HepG2 (cell line): ENCODE data around the gene HYAL1. TPM values are rescaled to one million over a fixed set of nuclear protein-coding genes. Genes with fewer than 3 reads are reported as not detected.
A peak's percentile ranks its signal among the peaks of the same experiment; 100 is the strongest.

ENCODE experiments used
- CCDC6 ChIP-seq: sonication (generic); formaldehyde crosslinking; IDR thresholded peaks from 2 replicates; pipeline ENCODE4 v1.8.1; 2022; ENCODE audit warnings: mild to moderate bottlenecking, missing genetic modification reagents, moderate library complexity
- DZIP1 ChIP-seq: sonication (generic); formaldehyde crosslinking; IDR thresholded peaks from 2 replicates; pipeline ENCODE4 v1.5.0; 2020; ENCODE audit warnings: mild to moderate bottlenecking, missing genetic modification reagents
- KAT8 ChIP-seq: IDR thresholded peaks from 2 replicates; pipeline ENCODE4 v1.6.1; 2016; ENCODE audit warnings: missing genetic modification reagents, missing compliant biosample characterization
- MTERF4 ChIP-seq: sonication (generic); formaldehyde crosslinking; IDR thresholded peaks from 2 replicates; pipeline ENCODE4 v1.8.0; 2023; ENCODE audit warnings: mild to moderate bottlenecking, missing genetic modification reagents
- NRL ChIP-seq: sonication (generic); formaldehyde crosslinking; IDR thresholded peaks from 2 replicates; pipeline ENCODE4 v1.5.0; 2020; ENCODE audit warnings: missing genetic modification reagents, mild to moderate bottlenecking, moderate library complexity, borderline replicate concordance
- POLR2A ChIP-seq, 2 experiments: IDR thresholded peaks; 2 replicates each; pipeline ENCODE4 v1.6.1; 2011; ENCODE audit warnings: low read depth in 2 of 2, low read length in 2 of 2, mild to moderate bottlenecking in 1 of 2, moderate library complexity in 1 of 2; ENCODE audit not compliant: insufficient read depth in 1 of 2
- RBFOX2 ChIP-seq: fragments of 200-400 bp; formaldehyde crosslinking; IDR thresholded peaks from 2 replicates; pipeline ENCODE4 v1.6.1; 2017; ENCODE audit warnings: low read depth, mild to moderate bottlenecking, low read length
- SMARCE1 ChIP-seq: fragments of 450-650 bp; IDR thresholded peaks from 2 replicates; pipeline ENCODE4 v1.6.1; 2017; ENCODE audit warnings: borderline replicate concordance
- TOE1 ChIP-seq: sonication (generic); formaldehyde crosslinking; IDR thresholded peaks from 2 replicates; pipeline ENCODE4 v1.4.0; 2020; ENCODE audit warnings: mild to moderate bottlenecking, missing genetic modification reagents
- TRAFD1 ChIP-seq: sonication (generic); formaldehyde crosslinking; IDR thresholded peaks from 2 replicates; pipeline ENCODE4 v1.5.1; 2020; ENCODE audit warnings: missing genetic modification reagents, mild to moderate bottlenecking, borderline replicate concordance
- ZNF598 ChIP-seq: sonication (generic); formaldehyde crosslinking; IDR thresholded peaks from 2 replicates; pipeline ENCODE4 v1.5.1; 2020; ENCODE audit warnings: mild to moderate bottlenecking, missing genetic modification reagents, borderline replicate concordance
- ZNF790 ChIP-seq: sonication (generic); formaldehyde crosslinking; IDR thresholded peaks from 2 replicates; pipeline ENCODE4 v1.8.0; 2022; ENCODE audit warnings: missing genetic modification reagents, mild to moderate bottlenecking, borderline replicate concordance
- ZNF879 ChIP-seq: sonication (generic); formaldehyde crosslinking; IDR thresholded peaks from 2 replicates; pipeline ENCODE4 v1.8.1; 2023; ENCODE audit warnings: missing genetic modification reagents
- polyA plus RNA-seq, 8 experiments: library from polyadenylated mRNA; depleted of rRNA in 3 of 8; stranded (reverse) in 7 of 8; unstranded in 1 of 8; fragments of >200 nt; fragmentation: Illumina TruSeq in 4 of 8; extraction: Trizol in 4 of 8; gene quantifications; 2 replicates each; pipeline versions ENCODE4 v1.2.1 to v1.2.3, GENCODE V29; 2011 to 2016; ENCODE audit warnings: low read depth in 4 of 8, missing spikeins in 1 of 8, mixed read lengths in 1 of 8; ENCODE audit not compliant: insufficient read depth in 1 of 8
- total RNA-seq, 5 experiments: library from RNA; depleted of rRNA; stranded (reverse); fragments of >200 nt; fragmentation: Illumina TruSeq; extraction: Trizol; gene quantifications; 2 replicates each; pipeline ENCODE4 v1.2.3, GENCODE V29; 2016; ENCODE audit warnings: low read depth in 1 of 5

HYAL1 gene
- total and polyA plus RNA-seq, 2 of the 13 experiments (the other 11 are each of a cell fraction or from before 2014, with no cell fraction given), result 76.5 to 193 TPM

- TF ChIP-seq DZIP1 (CRISPR knock-in tag) (peak; percentile 90; the same call in 1 of the 2 replicates), NRL (CRISPR knock-in tag) (peak; percentile 26; the same call in 1 of the 2 replicates), ZNF790 (CRISPR knock-in tag) (no peak), MTERF4 (peak; percentile 66; the same call in 1 of the 2 replicates), POLR2A (IDR thresholded peaks at IDR 0.05; ENCODE audit: insufficient read depth in 1 of 2, low read depth in 2 of 2, low read length in 2 of 2) (peak in 1 of 2 experiments; percentile 5; a peak in 1 of 4 replicates), RBFOX2 (peak; percentile 78), TOE1 (CRISPR knock-in tag) (no peak), TRAFD1 (CRISPR knock-in tag) (no peak), CCDC6 (peak; percentile 75; the same call in 1 of the 2 replicates), ZNF879 (CRISPR knock-in tag) (no peak), ZNF598 (no peak; the same call in 1 of the 2 replicates), SMARCE1 (no peak), KAT8 (CRISPR knock-in tag) (no peak)
These were observed 1.0 kb downstream of the HYAL1 start (continued) for GRCh38 chr3:50302095-50303012.
